AG04449 (cell line): ENCODE results near the gene CDC37.

Source experiments
- CTCF ChIA-PET: fragments of 350-600 bp; formaldehyde crosslinking; extraction: SDS; loops from one replicate; lab custom pipeline; 2021; ENCODE audit warnings: antibody characterized with exemption; lab: Yijun Ruan, JAX
- POLR2A ChIA-PET: fragments of 400-600, 350-600 bp; formaldehyde crosslinking; extraction: SDS; loops from one replicate; lab custom pipeline; 2020; ENCODE audit warnings: antibody characterized with exemption, inconsistent platforms; lab: Yijun Ruan, JAX
- DNase-seq: peaks from one replicate; pipeline ENCODE4 v3.0.0-alpha.2; 2010; ENCODE audit warnings: low read depth, low spot score
- H3K4me3 ChIP-seq: 2 replicates; pipeline ENCODE4 v1.5.1; 2011; ENCODE audit warnings: low read depth, mild to moderate bottlenecking, control low read depth, low read length
- TF ChIP-seq, protein P1 (sequence below): IDR thresholded peaks from one replicate; pipeline ENCODE4 v1.5.1; 2011; ENCODE audit warnings: mild to moderate bottlenecking, moderate library complexity, low read length, control low read depth, inconsistent platforms; ENCODE audit not compliant: insufficient read depth; ENCODE audit errors: missing control alignments

The CDC37 gene

DNA sequence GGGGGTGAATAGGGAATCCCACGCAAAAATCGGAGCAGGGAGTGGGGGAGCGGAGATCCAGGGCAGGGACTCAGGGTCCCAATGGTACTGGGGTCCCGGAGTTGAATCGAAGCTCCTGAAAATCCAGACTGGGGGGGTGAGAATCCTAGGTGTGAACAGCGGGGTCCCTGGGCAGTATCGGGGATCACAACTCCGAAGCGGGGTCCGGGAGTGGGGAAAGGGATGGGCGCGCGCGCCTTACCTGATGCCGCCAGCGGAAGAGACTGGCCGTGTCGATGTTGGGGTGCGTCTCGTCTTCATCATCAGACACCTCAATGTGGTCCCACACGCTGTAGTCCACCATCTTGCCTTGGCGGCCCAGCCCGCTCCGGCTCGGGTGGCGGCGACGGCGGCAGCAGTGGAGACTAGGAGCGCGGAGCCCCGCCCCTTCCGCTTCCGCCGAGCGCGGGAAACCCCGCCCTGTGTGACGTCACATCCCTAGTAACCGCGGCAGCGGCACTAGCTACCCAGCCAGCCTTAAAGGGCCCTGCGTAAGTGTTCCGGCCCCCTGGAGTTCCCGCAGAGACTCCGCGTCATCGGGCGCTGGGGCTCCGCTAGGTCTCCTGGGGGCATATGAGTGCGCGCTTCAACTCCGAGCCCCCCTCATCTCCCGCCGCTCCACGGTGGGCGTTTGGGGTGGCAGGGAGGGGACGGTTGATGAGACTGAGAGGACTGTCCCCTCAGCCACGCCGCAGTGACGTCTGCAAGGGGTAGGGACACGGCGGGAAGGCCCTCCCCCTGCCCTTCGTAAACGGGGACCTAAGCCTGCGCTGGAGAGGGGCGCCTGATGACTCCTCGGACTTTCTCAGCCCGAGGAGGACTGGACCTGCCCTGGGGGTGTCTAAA, at the start of gene CDC37:
Gene CDC37, minus strand, starts transcription at position 406 of the 885 bp plus-strand sequence. Its CDS starts 63 bp downstream, at position 343.
- DNase-seq, result peak; percentile 63
- H3K4me3 ChIP-seq, result peak within 1 kb of the TSS; percentile 98
- ChIA-PET POLR2A (interaction anchor here (0.6 to 1.0 kb wide), 5 partner anchors 12 to 295 kb away, joined by 3 to 4 read pairs (median 3); no protein-coding TSS in a partner anchor), CTCF (interaction anchor here (0.6 to 41.8 kb wide), 22 partner anchors 9 to 298 kb away, joined by 3 to 1180 read pairs (median 5); partner anchors contain the start of genes ICAM1, PDE4A and QTRT1)
- TF ChIP-seq, protein P1, sequence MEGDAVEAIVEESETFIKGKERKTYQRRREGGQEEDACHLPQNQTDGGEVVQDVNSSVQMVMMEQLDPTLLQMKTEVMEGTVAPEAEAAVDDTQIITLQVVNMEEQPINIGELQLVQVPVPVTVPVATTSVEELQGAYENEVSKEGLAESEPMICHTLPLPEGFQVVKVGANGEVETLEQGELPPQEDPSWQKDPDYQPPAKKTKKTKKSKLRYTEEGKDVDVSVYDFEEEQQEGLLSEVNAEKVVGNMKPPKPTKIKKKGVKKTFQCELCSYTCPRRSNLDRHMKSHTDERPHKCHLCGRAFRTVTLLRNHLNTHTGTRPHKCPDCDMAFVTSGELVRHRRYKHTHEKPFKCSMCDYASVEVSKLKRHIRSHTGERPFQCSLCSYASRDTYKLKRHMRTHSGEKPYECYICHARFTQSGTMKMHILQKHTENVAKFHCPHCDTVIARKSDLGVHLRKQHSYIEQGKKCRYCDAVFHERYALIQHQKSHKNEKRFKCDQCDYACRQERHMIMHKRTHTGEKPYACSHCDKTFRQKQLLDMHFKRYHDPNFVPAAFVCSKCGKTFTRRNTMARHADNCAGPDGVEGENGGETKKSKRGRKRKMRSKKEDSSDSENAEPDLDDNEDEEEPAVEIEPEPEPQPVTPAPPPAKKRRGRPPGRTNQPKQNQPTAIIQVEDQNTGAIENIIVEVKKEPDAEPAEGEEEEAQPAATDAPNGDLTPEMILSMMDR, result no peak

- POLR2A ChIA-PET, result no interaction called here
- TF ChIP-seq, protein P1, result no peak
- H3K4me3 ChIP-seq, result no peak overlapping the region
- no peak for DNase-seq
- CTCF ChIA-PET, result interaction anchor here (0.8 to 1.0 kb wide), 2 partner anchors 17 to 32 kb away, joined by 3 read pairs; no protein-coding TSS in a partner anchor
Measured at GRCh38 chr19:10450853-10451609, 47.7 kb upstream of the CDC37 start.

DNA sequence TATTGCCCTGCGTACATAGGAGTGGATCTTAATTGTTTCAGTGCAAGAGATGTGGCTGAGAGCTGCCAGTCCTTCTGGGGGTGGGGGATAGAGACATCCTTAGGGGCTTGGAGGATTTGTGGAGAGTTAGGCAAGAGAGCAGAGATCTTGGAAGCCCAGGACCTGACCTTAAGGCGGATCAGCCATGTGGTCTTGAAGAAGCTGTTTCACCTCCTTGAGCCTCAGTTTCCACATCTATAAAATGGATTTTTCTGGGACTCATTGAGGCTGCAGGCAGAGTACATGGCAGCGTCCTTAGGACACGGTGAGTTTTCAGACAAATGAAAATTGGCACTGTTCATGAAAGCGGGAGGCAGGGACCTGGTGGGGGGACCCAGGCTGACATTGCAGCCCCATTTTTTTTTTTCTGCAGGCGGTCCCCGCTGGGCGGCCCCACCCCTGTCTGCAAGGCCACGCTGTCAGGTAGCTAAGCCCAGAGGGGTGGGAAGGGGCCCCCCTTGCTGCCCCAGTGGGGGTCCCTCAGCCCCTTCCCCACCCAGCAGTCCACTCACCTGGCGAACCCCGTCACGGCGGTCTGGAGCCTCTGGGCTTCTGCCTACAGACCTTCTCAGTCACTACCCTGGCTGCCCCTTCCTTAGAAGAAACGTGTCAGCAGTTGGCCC, 47.0 kb upstream of the CDC37 start:
- POLR2A ChIA-PET, result no interaction called here
- H3K4me3 ChIP-seq, result no peak overlapping the region
- DNase-seq, result no peak
- CTCF ChIA-PET, result interaction anchor here (0.8 kb wide), 1 partner anchor 16 kb away, joined by 3 read pairs; no protein-coding TSS in a partner anchor
- TF ChIP-seq, protein P1, result no peak

GRCh38 chr19:10449037-10449436, 45.7 kb upstream of the CDC37 start:
- TF ChIP-seq, protein P1, result no peak
- DNase-seq, result no peak
- H3K4me3 ChIP-seq, result no peak overlapping the region
- POLR2A ChIA-PET, result no interaction called here
- CTCF ChIA-PET, result interaction anchor here (1.9 kb wide), 1 partner anchor 12 kb away, joined by 8 read pairs; no protein-coding TSS in a partner anchor

DNA sequence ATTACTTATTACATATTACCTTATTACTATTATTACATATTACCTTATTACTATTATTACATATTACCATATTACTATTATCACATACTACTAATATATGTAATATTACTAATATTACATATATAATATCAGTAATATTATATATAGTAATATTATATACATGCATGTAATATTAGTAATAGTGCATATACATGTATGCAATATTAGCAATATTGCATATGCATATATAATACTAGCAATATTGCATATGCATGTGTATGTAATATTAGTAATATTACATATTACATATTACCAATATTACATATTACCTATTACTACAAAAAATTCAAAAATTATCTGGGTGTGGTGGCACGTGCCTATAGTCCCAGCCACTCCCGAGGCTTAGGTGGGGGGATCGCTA, 39.4 kb upstream of the CDC37 start:
- TF ChIP-seq, protein P1, result no peak
- H3K4me3 ChIP-seq, result no peak overlapping the region
- ChIA-PET CTCF (interaction anchor here (1.5 kb wide), 1 partner anchor 38 kb away, joined by 4 read pairs; no protein-coding TSS in a partner anchor), POLR2A (no interaction called here)
- DNase-seq, result no peak
